Islet of Langerhans (tissue), 1 donor: ENCODE data around the gene SHANK1.

Experiments used
- FAIRE-seq: peaks from one replicate; lab custom pipeline; 2011; peaks lifted over from hg19 to GRCh38; lab: Jason Lieb, UNC

SHANK1 gene

GRCh38 chr19:50711805-50712204 is 7.8 kb downstream of the SHANK1 start:
- no peak for FAIRE-seq

GRCh38 chr19:50711196-50711595 is 8.4 kb downstream of the SHANK1 start:
- FAIRE-seq = no peak

GRCh38 chr19:50710612-50711011 is 9.0 kb downstream of the SHANK1 start:
- no peak for FAIRE-seq

GRCh38 chr19:50710094-50710493 is 9.5 kb downstream of the SHANK1 start:
- FAIRE-seq = no peak

- no peak for FAIRE-seq
Observed at GRCh38 chr19:50708179-50708879, 11.3 kb downstream of the SHANK1 start.

GRCh38 chr19:50706387-50706786 is 13.2 kb downstream of the SHANK1 start:
- no peak for FAIRE-seq

GRCh38 chr19:50705422-50706019 is 14.1 kb downstream of the SHANK1 start:
- FAIRE-seq = no peak

- no peak for FAIRE-seq
Observed at GRCh38 chr19:50703915-50704796, 15.4 kb downstream of the SHANK1 start.

GRCh38 chr19:50702871-50703829 is 16.5 kb downstream of the SHANK1 start:
- FAIRE-seq = no peak

GRCh38 chr19:50702158-50702870 is 17.3 kb downstream of the SHANK1 start:
- no peak for FAIRE-seq

GRCh38 chr19:50701367-50701985 is 18.1 kb downstream of the SHANK1 start:
- FAIRE-seq = no peak

GRCh38 chr19:50697414-50698124 is 22.0 kb downstream of the SHANK1 start:
- FAIRE-seq = no peak

GRCh38 chr19:50696094-50696483 is 23.5 kb downstream of the SHANK1 start:
- no peak for FAIRE-seq

- no peak for FAIRE-seq
Observed at GRCh38 chr19:50695251-50696093, 24.1 kb downstream of the SHANK1 start.

GRCh38 chr19:50694815-50695145 is 24.8 kb downstream of the SHANK1 start:
- FAIRE-seq = no peak

- no peak for FAIRE-seq
Observed at GRCh38 chr19:50693064-50693975, 26.3 kb downstream of the SHANK1 start.

GRCh38 chr19:50690439-50690838 is 29.2 kb downstream of the SHANK1 start:
- FAIRE-seq = no peak

- no peak for FAIRE-seq
Observed at GRCh38 chr19:50688766-50689165, 30.8 kb downstream of the SHANK1 start.
